ENCODE data around the gene HIGD1A. TPM values are rescaled to one million over a fixed set of nuclear protein-coding genes. Genes with fewer than 3 reads are reported as not detected.

The HIGD1A gene
- total and polyA plus RNA-seq, 2 of the 8 experiments (the other 6 are each of a cell fraction or from before 2014, with no cell fraction given) = 67.3 to 95.4 TPM

GRCh38 chr3:42829083-42829627 lies 24.9 kb upstream of the HIGD1A start:
- Histone ChIP-seq H3K27me3 (replicated peaks in 1 of 4; ENCODE audit: control insufficient read depth in 3 of 4, extremely low read depth in 1 of 4, insufficient read depth in 3 of 4, low read length in 3 of 4) (no peaks in the 10 kb centered on the region), H2BK15ac (ENCODE audit: low read length) (no peak overlapping the region), H4K20me1 (replicated peaks in 1 of 2; ENCODE audit: control insufficient read depth in 1 of 2, insufficient read depth in 2 of 2, low read length in 2 of 2) (no peaks in the 10 kb centered on the region), H4K91ac (replicated peaks; ENCODE audit: insufficient read length, low read length) (no peak overlapping the region), H3K79me2 (ENCODE audit: control insufficient read depth in 1 of 2, insufficient read depth in 2 of 2, low read length in 2 of 2) (no peaks in the 10 kb centered on the region), H2AFZ (ENCODE audit: low read length) (no peak overlapping the region), H3K9ac (replicated peaks in 1 of 4; ENCODE audit: extremely low read depth in 1 of 4, low read depth in 3 of 4, low read length in 3 of 4) (no peak overlapping the region), H2BK20ac (ENCODE audit: low read length) (no peak overlapping the region), H4K8ac (ENCODE audit: extremely low read depth, insufficient read depth, low read length) (no peak overlapping the region), H3K4me2 (ENCODE audit: insufficient read depth in 1 of 2, low read depth in 2 of 2, low read length in 2 of 2) (no peak overlapping the region), H4K5ac (ENCODE audit: insufficient read length, low read depth, low read length) (no peak overlapping the region), H3K23ac (ENCODE audit: insufficient read length) (no peak overlapping the region), H3K79me1 (ENCODE audit: low read depth, low read length) (no peaks in the 10 kb centered on the region), H2BK120ac (replicated peaks; ENCODE audit: low read depth, low read length) (no peak overlapping the region), H3K14ac (ENCODE audit: insufficient read length) (no peak overlapping the region), H2AK5ac (ENCODE audit: low read depth, low read length) (no peak overlapping the region), H2BK5ac (ENCODE audit: low read depth, low read length) (no peak overlapping the region), H2BK12ac (ENCODE audit: low read depth, low read length) (no peak overlapping the region), H3K4me1 (replicated peaks in 1 of 4; ENCODE audit: control insufficient read depth in 3 of 4, insufficient read depth in 4 of 4, low read length in 3 of 4) (peaks cover 0 to 3% (median 2%) of the 10 kb centered on the region in 4 experiments; a peak in 3 of 7 replicates), H3K18ac (ENCODE audit: extremely low read depth, low read length) (no peak overlapping the region), H3K36me3 (ENCODE audit: control insufficient read depth in 2 of 4, insufficient read depth in 4 of 4, low read length in 3 of 4) (no peaks in the 10 kb centered on the region), H3K4ac (replicated peaks; ENCODE audit: insufficient read length, low read depth, low read length) (no peak overlapping the region), H3K9me3 (ENCODE audit: insufficient read depth in 2 of 2, low read depth in 1 of 2, low read length in 1 of 2) (no peaks in the 10 kb centered on the region), H3K4me3 (ENCODE audit: extremely low read depth in 1 of 4, insufficient read depth in 2 of 4, low read depth in 3 of 4, low read length in 4 of 4) (no peak overlapping the region), H3K56ac (replicated peaks; ENCODE audit: insufficient read length, low read depth, low read length) (no peak overlapping the region), H3K23me2 (ENCODE audit: low read depth, low read length) (no peaks in the 10 kb centered on the region), H3K27ac (ENCODE audit: low read depth, low read length) (no peak overlapping the region)
- CTCF ChIA-PET (ENCODE audit: partially characterized antibody) = interaction anchor here (0.8 to 1.2 kb wide), 16 partner anchors 9 to 565 kb away, joined by 3 to 6 read pairs (median 3); partner anchors contain the start of genes HIGD1A and VIPR1
- no peak for FAIRE-seq
- DNase-seq (ENCODE audit: low read depth in 1 of 2, low spot score in 2 of 2) = no peak
- POLR2A ChIA-PET (ENCODE audit: partially characterized antibody) = interaction anchor here (0.7 to 2.9 kb wide), 3 partner anchors 13 to 314 kb away, joined by 3 to 13 read pairs (median 4); partner anchors contain the start of gene HIGD1A
- no peak for TF ChIP-seq TAF7 (optimal IDR thresholded peaks at IDR 0.05; ENCODE audit: borderline replicate concordance, low read depth, low read length)
- TF ChIP-seq BRCA1 (IDR thresholded peaks at IDR 0.05; ENCODE audit: low read depth, low read length) = no peak
- TF ChIP-seq POU5F1 (IDR thresholded peaks at IDR 0.05; ENCODE audit: low read depth, low read length) = no peak
- TF ChIP-seq MAFK (IDR thresholded peaks at IDR 0.05; ENCODE audit: low read depth, low read length) = no peak
- TF ChIP-seq RXRA (IDR thresholded peaks at IDR 0.05; ENCODE audit: insufficient read depth, low read depth, low read length) = no peak
- WGBS, 2 experiments (ENCODE audit: extremely low coverage in 1 of 2, insufficient coverage in 1 of 2, insufficient read length in 1 of 2, insufficient replicate concordance in 2 of 2, low coverage in 1 of 2, low lambda C conversion rate in 2 of 2, missing lambda C conversion rate in 1 of 2) = 83% methylated on average over 5 of the region's 5 CpGs; no CpG with 5 or more reads in 1 of the 2 experiments

All from H1 (cell line).